Mesenchymal stem cell (in vitro differentiated cells and primary cell): Measurements from ENCODE around the gene SDK2.

Source experiments
- DNase-seq: peaks from one replicate; pipeline ENCODE4 v3.0.0-alpha.2; 2013
- H2AFZ ChIP-seq: one replicate; pipeline ENCODE4 v1.6.1; 2013; ENCODE audit warnings: low read depth, mild to moderate bottlenecking, control low read depth, inconsistent platforms, low read length, moderate library complexity
- H2AK5ac ChIP-seq: 2 replicates; pipeline ENCODE4 v1.6.1; 2013; ENCODE audit warnings: low read length, moderate library complexity, mild to moderate bottlenecking, inconsistent platforms; ENCODE audit not compliant: severe bottlenecking
- H2BK120ac ChIP-seq: one replicate; pipeline ENCODE4 v1.6.1; 2013; ENCODE audit warnings: low read depth, mild to moderate bottlenecking, inconsistent platforms, low read length, moderate library complexity
- H2BK12ac ChIP-seq, 2 experiments: one replicate each; pipeline ENCODE4 v1.6.1; 2013; ENCODE audit warnings: inconsistent platforms in 2 of 2, low read length in 2 of 2, mild to moderate bottlenecking in 2 of 2, moderate library complexity in 2 of 2, control low read depth in 1 of 2
- H2BK15ac ChIP-seq: one replicate; pipeline ENCODE4 v1.6.1; 2013; ENCODE audit warnings: mild to moderate bottlenecking, low read depth, inconsistent platforms; ENCODE audit not compliant: poor library complexity, severe bottlenecking
- H2BK5ac ChIP-seq: 2 replicates; pipeline ENCODE4 v1.6.1; 2013; ENCODE audit warnings: low read depth, mild to moderate bottlenecking, low read length, control low read depth, inconsistent platforms; ENCODE audit not compliant: poor library complexity, severe bottlenecking
- H3K14ac ChIP-seq, 2 experiments: one replicate each; pipeline ENCODE4 v1.6.1; 2013; ENCODE audit warnings: inconsistent platforms in 2 of 2, low read length in 2 of 2, control low read depth in 1 of 2, mild to moderate bottlenecking in 1 of 2, moderate library complexity in 1 of 2
- H3K18ac ChIP-seq, 2 experiments: one replicate each; pipeline ENCODE4 v1.6.1; 2013; ENCODE audit warnings: inconsistent platforms in 2 of 2, low read length in 2 of 2, control low read depth in 1 of 2, low read depth in 1 of 2, mild to moderate bottlenecking in 1 of 2
- H3K23ac ChIP-seq, 2 experiments: one replicate each; pipeline ENCODE4 v1.6.1; 2013; ENCODE audit warnings: inconsistent platforms in 2 of 2, low read length in 2 of 2, mild to moderate bottlenecking in 2 of 2, moderate library complexity in 2 of 2, control low read depth in 1 of 2
- H3K27ac ChIP-seq: 2 replicates; pipeline ENCODE4 v1.5.1; 2013; ENCODE audit warnings: mild to moderate bottlenecking, moderate library complexity, low read length, control low read depth, inconsistent platforms; ENCODE audit not compliant: poor library complexity, severe bottlenecking
- H3K27me3 ChIP-seq, 2 experiments: 2 replicates each; pipeline versions ENCODE4 v1.6.1 to v1.7.0; 2013; ENCODE audit warnings: low read length in 2 of 2, mild to moderate bottlenecking in 2 of 2, moderate library complexity in 2 of 2, control low read depth in 1 of 2, inconsistent platforms in 1 of 2; ENCODE audit not compliant: control insufficient read depth in 1 of 2, insufficient read depth in 1 of 2
- H3K36me3 ChIP-seq, 2 experiments: 2 replicates each; pipeline versions ENCODE4 v1.6.1 to v1.7.0; 2013; ENCODE audit warnings: low read length in 2 of 2, control low read depth in 1 of 2, inconsistent platforms in 1 of 2, low read depth in 1 of 2, mild to moderate bottlenecking in 1 of 2; ENCODE audit not compliant: insufficient read depth in 2 of 2, control insufficient read depth in 1 of 2
- H3K4ac ChIP-seq, 2 experiments: one replicate each; pipeline ENCODE4 v1.6.1; 2013; ENCODE audit warnings: inconsistent platforms in 2 of 2, low read length in 2 of 2, mild to moderate bottlenecking in 2 of 2, moderate library complexity in 2 of 2, control low read depth in 1 of 2, low read depth in 1 of 2
- H3K4me1 ChIP-seq: 2 replicates; pipeline ENCODE4 v1.6.1; 2013; ENCODE audit warnings: low read depth, low read length, control low read depth; ENCODE audit not compliant: control insufficient read depth, insufficient read depth
- H3K4me2 ChIP-seq: 2 replicates; pipeline ENCODE4 v1.6.1; 2013; ENCODE audit warnings: low read length, mild to moderate bottlenecking, inconsistent platforms; ENCODE audit not compliant: poor library complexity, severe bottlenecking
- H3K4me3 ChIP-seq, 2 experiments: 2 replicates each; pipeline versions ENCODE4 v1.5.1 to v1.7.0; 2013; ENCODE audit warnings: low read length in 2 of 2, mild to moderate bottlenecking in 2 of 2, control low read depth in 1 of 2, low read depth in 1 of 2; ENCODE audit not compliant: insufficient read depth in 1 of 2
- H3K79me1 ChIP-seq: replicated peaks from 2 replicates; pipeline ENCODE4 v1.6.1; 2013; ENCODE audit warnings: mild to moderate bottlenecking, control low read depth, low read length, inconsistent platforms; ENCODE audit not compliant: poor library complexity, severe bottlenecking
- H3K9ac ChIP-seq: 2 replicates; pipeline ENCODE4 v1.7.0; 2013; ENCODE audit warnings: mild to moderate bottlenecking, low read length, moderate library complexity
- H3K9me3 ChIP-seq: 2 replicates; pipeline ENCODE4 v1.7.0; 2013; ENCODE audit warnings: mild to moderate bottlenecking, low read length; ENCODE audit not compliant: control insufficient read depth
- H4K8ac ChIP-seq: one replicate; pipeline ENCODE4 v1.6.1; 2013; ENCODE audit warnings: inconsistent platforms, mild to moderate bottlenecking, low read length, moderate library complexity
- H4K91ac ChIP-seq: one replicate; pipeline ENCODE4 v1.6.1; 2013; ENCODE audit warnings: mild to moderate bottlenecking, low read length, inconsistent platforms
- WGBS: methylation state at CpG from one replicate; pipeline ENCODE4 v1.1.7; 2013; ENCODE audit warnings: mixed read lengths; 5-methylcytosine and 5-hydroxymethylcytosine counted together

The SDK2 gene

DNA sequence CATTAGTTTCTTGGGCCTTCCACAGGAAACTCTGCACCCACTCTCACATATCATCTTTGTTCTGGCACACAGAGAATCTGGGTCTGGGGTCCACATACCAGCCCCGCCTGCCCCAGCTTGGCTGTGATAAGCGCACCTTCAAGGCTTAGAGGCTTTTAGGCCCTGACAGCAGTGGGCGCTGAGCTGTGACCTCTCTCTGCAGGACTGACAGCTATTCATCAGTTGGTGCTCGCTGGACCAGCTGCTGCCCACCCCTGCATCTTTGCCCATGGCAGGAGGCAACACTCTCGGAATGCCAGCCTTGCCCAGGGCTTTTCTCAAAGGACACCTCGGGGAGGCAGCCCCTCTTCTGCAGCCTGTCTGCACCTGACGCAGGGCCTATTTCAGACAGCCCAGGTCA lies 62.9 kb downstream of the SDK2 start:
- Histone ChIP-seq H2BK15ac (no peak overlapping the region), H3K36me3 (no peaks in the 10 kb centered on the region), H3K4ac (no peak overlapping the region), H3K18ac (no peak overlapping the region), H3K27ac (no peak overlapping the region), H2BK120ac (no peak overlapping the region), H3K9me3 (no peaks in the 10 kb centered on the region), H3K4me2 (no peak overlapping the region), H3K27me3 (peaks cover 0 to 58% of the 10 kb centered on the region in 2 experiments), H2BK12ac (no peak overlapping the region), H3K9ac (no peak overlapping the region), H3K79me1 (no peaks in the 10 kb centered on the region), H2AK5ac (no peak overlapping the region), H4K91ac (no peak overlapping the region), H3K23ac (no peak overlapping the region), H2AFZ (no peak overlapping the region), H3K14ac (no peak overlapping the region), H4K8ac (no peak overlapping the region), H2BK5ac (no peak overlapping the region), H3K4me3 (no peak overlapping the region), H3K4me1 (no peaks in the 10 kb centered on the region)
- no peak for DNase-seq
- 88% methylated on average over 7 of the region's 7 CpGs for WGBS

DNA sequence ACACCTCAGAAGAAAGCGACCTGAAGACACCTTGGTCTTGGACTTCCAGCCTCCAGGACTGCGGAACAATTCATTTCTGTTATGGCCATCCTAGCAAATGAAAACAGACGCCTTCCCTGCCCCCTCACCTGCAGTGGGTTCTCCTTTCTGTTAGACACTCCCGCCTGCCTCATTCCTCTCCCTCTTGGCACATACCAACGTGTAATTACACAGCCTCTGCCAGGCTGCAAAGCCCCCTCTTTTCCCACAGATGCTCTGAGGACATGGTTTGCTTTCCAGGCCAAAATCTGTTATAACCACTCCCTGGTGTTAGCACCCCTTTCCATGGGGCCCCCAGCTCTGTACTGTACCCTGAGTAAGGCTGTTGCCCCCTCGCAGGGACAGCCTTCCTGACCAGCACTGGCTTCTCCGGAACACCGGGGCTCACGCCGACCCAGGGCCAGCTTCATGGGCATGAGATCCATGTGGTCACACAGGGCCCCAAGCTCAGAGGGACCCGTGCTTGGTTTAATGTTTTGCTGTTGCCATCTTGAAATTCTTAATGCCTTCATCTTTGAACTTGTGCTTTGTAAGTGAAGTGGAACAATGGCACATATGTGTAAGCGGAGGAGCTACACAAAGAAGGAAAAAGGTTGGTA lies 64.1 kb downstream of the SDK2 start:
- no peak overlapping the region for H4K8ac ChIP-seq
- H3K9me3 ChIP-seq, result no peaks in the 10 kb centered on the region
- H2BK120ac ChIP-seq, result no peak overlapping the region
- H3K36me3 ChIP-seq, result no peaks in the 10 kb centered on the region
- no peak overlapping the region for H3K4me3 ChIP-seq
- DNase-seq, result no peak
- H3K18ac ChIP-seq, result no peak overlapping the region
- H3K14ac ChIP-seq, result no peak overlapping the region
- no peak overlapping the region for H3K27ac ChIP-seq
- H3K79me1 ChIP-seq, result no peaks in the 10 kb centered on the region
- no peak overlapping the region for H2AK5ac ChIP-seq
- no peak overlapping the region for H3K4me2 ChIP-seq
- no peak overlapping the region for H3K9ac ChIP-seq
- H2BK12ac ChIP-seq, result no peak overlapping the region
- no peak overlapping the region for H2AFZ ChIP-seq
- no peaks in the 10 kb centered on the region for H3K4me1 ChIP-seq
- WGBS, result 83% methylated on average over 12 of the region's 12 CpGs
- H3K4ac ChIP-seq, result no peak overlapping the region
- no peak overlapping the region for H3K23ac ChIP-seq
- H4K91ac ChIP-seq, result no peak overlapping the region
- no peak overlapping the region for H2BK15ac ChIP-seq
- H2BK5ac ChIP-seq, result no peak overlapping the region
- H3K27me3 ChIP-seq, result peaks cover 0 to 53% of the 10 kb centered on the region in 2 experiments

DNA sequence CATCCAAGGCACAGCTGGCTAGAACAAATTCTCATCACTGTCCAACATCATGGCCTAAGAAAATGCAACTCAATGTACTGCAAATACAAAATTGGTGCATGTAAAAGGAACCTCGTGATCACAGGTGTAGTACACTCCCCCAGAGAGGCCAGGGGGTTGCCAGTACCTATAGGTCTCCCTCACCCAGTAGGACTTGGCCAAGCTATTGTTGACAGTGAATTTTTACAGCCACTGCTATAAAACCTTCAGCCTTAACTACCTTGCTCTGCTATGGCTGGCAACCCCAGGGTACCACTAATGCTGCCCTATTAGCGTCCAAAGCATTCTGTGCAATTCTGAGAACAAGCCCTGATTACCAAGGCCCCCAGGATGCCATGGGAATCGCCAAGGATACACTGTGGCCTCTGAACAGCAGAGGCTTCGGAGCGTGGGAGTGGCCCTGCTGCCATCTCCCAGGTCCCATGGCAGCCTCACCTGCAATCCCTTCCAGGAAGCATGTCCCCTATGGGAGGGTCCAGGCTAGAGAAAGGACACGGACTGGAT lies 67.6 kb downstream of the SDK2 start:
- no peak overlapping the region for H2BK5ac ChIP-seq
- H3K23ac ChIP-seq, result no peak overlapping the region
- no peak overlapping the region for H3K14ac ChIP-seq
- no peak overlapping the region for H3K4me3 ChIP-seq
- no peak overlapping the region for H2BK15ac ChIP-seq
- no peak overlapping the region for H4K91ac ChIP-seq
- H3K4me2 ChIP-seq, result no peak overlapping the region
- WGBS, result 63% methylated on average over 6 of the region's 6 CpGs
- H3K27me3 ChIP-seq, result peaks cover 0 to 42% of the 10 kb centered on the region in 2 experiments
- no peaks in the 10 kb centered on the region for H3K9me3 ChIP-seq
- DNase-seq, result no peak
- H2AFZ ChIP-seq, result no peak overlapping the region
- no peaks in the 10 kb centered on the region for H3K36me3 ChIP-seq
- H3K79me1 ChIP-seq, result no peaks in the 10 kb centered on the region
- H3K18ac ChIP-seq, result no peak overlapping the region
- H3K4ac ChIP-seq, result no peak overlapping the region
- H2BK120ac ChIP-seq, result no peak overlapping the region
- H3K27ac ChIP-seq, result no peak overlapping the region
- H4K8ac ChIP-seq, result no peak overlapping the region
- no peaks in the 10 kb centered on the region for H3K4me1 ChIP-seq
- no peak overlapping the region for H2BK12ac ChIP-seq
- H3K9ac ChIP-seq, result no peak overlapping the region
- no peak overlapping the region for H2AK5ac ChIP-seq

DNA sequence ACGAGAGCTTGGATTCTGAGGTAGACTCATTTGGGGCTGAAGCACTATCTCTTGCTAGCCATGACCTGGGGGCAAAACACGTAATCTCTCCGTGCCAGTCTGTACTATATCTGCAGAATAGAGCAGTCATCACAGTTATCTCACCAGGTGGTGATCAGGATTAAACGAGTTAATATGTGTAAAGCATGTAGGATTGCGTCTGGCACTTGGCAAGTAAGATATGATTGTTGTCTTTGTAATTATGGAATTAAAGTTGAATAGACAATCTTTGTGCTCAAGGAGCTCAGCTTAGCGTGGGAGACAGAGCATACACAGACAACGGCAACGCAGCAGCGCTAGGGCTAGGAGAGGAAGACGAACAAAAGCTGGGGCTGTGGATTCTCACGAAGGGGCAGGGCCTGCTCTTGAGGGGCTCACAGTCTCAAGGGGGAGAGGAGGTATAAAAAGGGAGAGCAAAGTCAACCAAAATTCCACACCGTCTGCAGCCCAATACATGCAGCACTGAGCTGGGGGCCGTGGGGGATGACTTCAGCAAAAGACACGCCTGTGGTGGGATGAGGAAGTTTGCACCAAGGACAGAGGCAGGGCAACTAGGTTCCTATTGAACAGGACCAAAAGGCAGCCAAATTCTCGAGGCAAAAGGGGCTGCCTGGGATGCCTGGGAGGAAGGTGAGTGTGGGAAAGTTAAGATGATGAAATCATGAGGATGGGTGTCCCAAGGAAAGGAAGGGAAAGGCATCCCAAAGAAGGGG lies 68.6 kb downstream of the SDK2 start:
- Histone ChIP-seq H4K91ac (no peak overlapping the region), H3K79me1 (no peaks in the 10 kb centered on the region), H2AK5ac (no peak overlapping the region), H2AFZ (peak overlapping the region; percentile 21), H3K23ac (no peak overlapping the region), H2BK120ac (no peak overlapping the region), H4K8ac (no peak overlapping the region), H3K9ac (no peak overlapping the region), H3K36me3 (no peaks in the 10 kb centered on the region), H3K18ac (no peak overlapping the region), H2BK12ac (no peak overlapping the region), H3K4me3 (no peak overlapping the region), H2BK5ac (no peak overlapping the region), H3K4me2 (no peak overlapping the region), H3K9me3 (no peaks in the 10 kb centered on the region), H3K27me3 (peaks cover 0 to 49% of the 10 kb centered on the region in 2 experiments), H3K4me1 (no peaks in the 10 kb centered on the region), H3K4ac (no peak overlapping the region), H2BK15ac (no peak overlapping the region), H3K27ac (no peak overlapping the region), H3K14ac (no peak overlapping the region)
- no peak for DNase-seq
- 80% methylated on average over 15 of the region's 15 CpGs for WGBS
